Stimulated activated CD8-positive, alpha-beta memory T cell treated with anti-CD3 and anti-CD28 coated beads, Interleukin-12 subunit alpha, Interleukin-12 subunit beta, amount 100 ng/mL, for 1 hour (primary cell): ENCODE data around the gene WNK1.
"Not testable (repeated sequence)": the region's sequence is repeated elsewhere in the genome, so short reads cannot be mapped to it uniquely, and the experiment has no call there.

ENCODE experiments used
- DNase-seq: peaks from one replicate; pipeline ENCODE4 v3.0.0-alpha.2; 2020; ENCODE audit warnings: low read depth

Gene WNK1

GRCh38 chr12:817941-818600 is 65.7 kb downstream of the WNK1 start:
- no peak for DNase-seq

- DNase-seq, result no peak
Measured at GRCh38 chr12:818733-819132, 66.4 kb downstream of the WNK1 start.

- DNase-seq, result no peak
Measured at GRCh38 chr12:820336-820735, 68.0 kb downstream of the WNK1 start.

- DNase-seq, result no peak
Measured at GRCh38 chr12:823028-823698, 70.8 kb downstream of the WNK1 start.

- no peak for DNase-seq
Measured at GRCh38 chr12:826331-826730, 74.0 kb downstream of the WNK1 start.

- no peak for DNase-seq
Measured at GRCh38 chr12:828726-829395, 76.5 kb downstream of the WNK1 start.

- DNase-seq, result no peak
Measured at GRCh38 chr12:830111-830867, 77.9 kb downstream of the WNK1 start.

GRCh38 chr12:835754-836518 is 83.6 kb downstream of the WNK1 start:
- no peak for DNase-seq

- no peak for DNase-seq
Measured at GRCh38 chr12:836952-837351, 84.6 kb downstream of the WNK1 start.

- DNase-seq, result no peak
Measured at GRCh38 chr12:837548-837947, 85.2 kb downstream of the WNK1 start.

GRCh38 chr12:843609-844008 is 91.2 kb downstream of the WNK1 start:
- DNase-seq, result no peak

GRCh38 chr12:846421-846820 is 94.0 kb downstream of the WNK1 start:
- DNase-seq, result no peak

- no peak for DNase-seq
Measured at GRCh38 chr12:848173-848865, 95.9 kb downstream of the WNK1 start.

GRCh38 chr12:848882-849527 is 96.6 kb downstream of the WNK1 start:
- no peak for DNase-seq

GRCh38 chr12:849733-850437 is 97.5 kb downstream of the WNK1 start:
- DNase-seq, result not testable (repeated sequence)

GRCh38 chr12:851343-851742 is 99.0 kb downstream of the WNK1 start:
- DNase-seq, result no peak

GRCh38 chr12:851913-852312 is 99.5 kb downstream of the WNK1 start:
- no peak for DNase-seq

GRCh38 chr12:852864-853263 is 100.5 kb downstream of the WNK1 start:
- no peak for DNase-seq

GRCh38 chr12:857611-858010 is 105.2 kb downstream of the WNK1 start:
- no peak for DNase-seq

- no peak for DNase-seq
Measured at GRCh38 chr12:862303-862911, 110.0 kb downstream of the WNK1 start.
